Stimulated activated CD8-positive, alpha-beta memory T cell treated with anti-CD3 and anti-CD28 coated beads, Interleukin-7, amount 100 ng/mL, for 48 hours (primary cell): ENCODE data around the gene KIRREL3.

Source experiments
- DNase-seq, 2 donors: peaks; one replicate each; pipeline ENCODE4 v3.0.0-alpha.2; 2020; ENCODE audit warnings: low read depth in 1 of 2; ENCODE audit errors: extremely low read depth in 1 of 2

KIRREL3 gene

DNA sequence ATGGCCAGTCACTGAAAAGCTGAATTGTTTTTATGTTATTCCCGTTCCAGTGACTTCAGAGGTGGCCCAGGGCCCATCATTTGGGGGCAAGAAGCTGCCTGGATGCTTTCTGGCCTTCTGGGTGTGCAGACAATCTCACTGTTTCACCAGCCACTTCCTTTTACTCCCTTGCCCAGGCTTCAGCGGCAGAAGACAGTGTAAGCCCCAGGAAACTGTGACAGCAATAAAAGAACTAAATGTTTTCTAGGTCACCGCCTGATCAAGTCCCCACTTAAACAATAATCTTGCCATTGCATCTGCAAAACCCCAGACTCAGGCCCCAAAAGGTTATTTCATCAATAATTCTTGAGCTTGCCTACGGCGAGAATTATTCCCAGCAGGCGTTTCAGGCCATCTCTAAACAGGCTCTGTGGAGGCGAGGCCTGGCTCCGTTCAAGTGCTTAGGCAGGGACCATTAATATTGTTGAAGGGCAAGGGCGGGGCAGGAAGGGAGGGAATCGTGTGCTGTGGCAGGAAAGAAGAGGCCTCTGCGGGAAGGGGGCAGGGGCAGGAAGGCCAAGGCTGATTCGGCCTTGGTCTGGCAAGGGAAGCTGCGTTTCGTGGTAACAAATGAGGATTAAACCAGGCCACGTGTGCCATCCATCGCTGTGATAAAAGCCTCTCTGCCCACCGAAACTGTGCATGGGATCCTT, 252.3 kb downstream of the KIRREL3 start:
- no peak for DNase-seq

DNA sequence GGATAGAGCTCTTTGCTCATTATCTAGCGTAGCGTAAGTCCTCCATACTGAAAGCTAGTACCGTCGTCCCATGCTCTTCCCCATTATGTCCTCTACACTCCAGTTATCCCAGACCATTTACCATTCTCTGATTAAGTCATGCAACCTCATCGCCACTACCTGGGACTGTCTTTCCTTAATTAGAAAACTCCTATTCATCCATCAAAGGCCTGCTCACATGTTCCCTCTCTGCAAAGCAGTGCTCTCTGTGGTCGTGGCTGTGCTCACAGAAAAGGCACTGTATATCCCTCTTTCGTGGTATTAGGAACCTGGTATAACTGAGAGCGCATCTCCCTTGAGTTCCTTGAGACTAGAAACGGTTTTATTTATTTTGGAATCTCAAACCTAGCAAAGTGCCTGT, 253.3 kb downstream of the KIRREL3 start:
- no peak for DNase-seq

DNA sequence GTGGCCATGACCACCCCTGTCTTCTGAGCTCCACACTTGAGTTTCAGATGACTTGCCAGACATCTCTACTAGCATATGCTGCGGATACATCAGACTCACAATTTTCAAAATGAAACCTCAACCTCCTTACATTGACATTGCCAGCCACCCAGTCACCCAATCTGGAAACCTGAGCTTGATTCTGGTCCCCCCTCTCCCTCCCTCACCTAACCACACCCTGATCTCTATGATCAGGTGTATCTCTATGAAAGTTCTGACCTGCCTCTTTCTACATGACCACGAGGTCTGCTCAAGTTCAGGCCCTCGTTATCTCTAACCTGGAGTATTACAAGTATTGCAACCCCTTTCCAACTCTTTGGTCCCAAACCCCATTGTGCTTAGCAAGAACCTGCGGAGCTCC, 254.1 kb downstream of the KIRREL3 start:
- DNase-seq, result no peak

- DNase-seq, result no peak
Observed at GRCh38 chr11:126744699-126745098, 255.9 kb downstream of the KIRREL3 start.

GRCh38 chr11:126743628-126744027, 256.9 kb downstream of the KIRREL3 start:
- no peak for DNase-seq

DNA sequence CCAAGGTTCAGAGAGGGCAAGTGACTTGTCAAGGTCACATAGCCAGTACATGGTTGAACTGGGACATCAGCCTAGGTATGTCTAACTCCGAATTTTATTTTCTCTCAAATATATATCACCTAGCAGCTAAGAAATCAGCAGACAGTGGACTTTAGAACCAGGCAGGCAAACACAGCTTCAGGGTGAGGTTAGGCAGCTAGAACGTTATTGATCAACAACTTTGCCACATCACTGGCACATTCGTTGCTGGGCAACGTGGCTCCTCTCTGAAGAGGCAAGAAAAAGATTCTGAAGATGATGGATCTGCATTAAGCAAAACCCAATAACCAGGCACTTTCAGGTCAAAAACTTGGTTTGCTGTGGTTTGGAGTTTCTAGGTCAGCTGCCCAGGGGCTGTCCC, 258.0 kb downstream of the KIRREL3 start:
- no peak for DNase-seq

DNA sequence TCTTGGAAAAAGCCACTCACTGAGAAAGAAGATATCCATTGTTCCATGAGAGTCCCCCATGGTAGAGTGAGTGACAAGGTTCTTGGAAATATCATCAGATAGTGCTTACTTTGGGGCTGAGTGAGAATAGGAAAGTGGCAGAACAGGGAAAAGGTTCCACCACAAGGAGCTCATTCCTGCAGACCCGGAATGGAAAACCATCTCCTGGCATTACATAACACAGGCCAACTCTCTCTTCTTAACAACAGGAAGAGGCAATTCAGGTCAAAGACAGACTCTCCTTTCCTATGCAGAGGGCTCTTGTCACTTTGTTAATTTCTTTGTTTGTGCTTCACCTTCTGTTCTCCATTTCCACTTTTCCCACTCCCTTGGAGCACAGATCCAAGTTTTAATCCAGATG, 259.7 kb downstream of the KIRREL3 start:
- no peak for DNase-seq

DNA sequence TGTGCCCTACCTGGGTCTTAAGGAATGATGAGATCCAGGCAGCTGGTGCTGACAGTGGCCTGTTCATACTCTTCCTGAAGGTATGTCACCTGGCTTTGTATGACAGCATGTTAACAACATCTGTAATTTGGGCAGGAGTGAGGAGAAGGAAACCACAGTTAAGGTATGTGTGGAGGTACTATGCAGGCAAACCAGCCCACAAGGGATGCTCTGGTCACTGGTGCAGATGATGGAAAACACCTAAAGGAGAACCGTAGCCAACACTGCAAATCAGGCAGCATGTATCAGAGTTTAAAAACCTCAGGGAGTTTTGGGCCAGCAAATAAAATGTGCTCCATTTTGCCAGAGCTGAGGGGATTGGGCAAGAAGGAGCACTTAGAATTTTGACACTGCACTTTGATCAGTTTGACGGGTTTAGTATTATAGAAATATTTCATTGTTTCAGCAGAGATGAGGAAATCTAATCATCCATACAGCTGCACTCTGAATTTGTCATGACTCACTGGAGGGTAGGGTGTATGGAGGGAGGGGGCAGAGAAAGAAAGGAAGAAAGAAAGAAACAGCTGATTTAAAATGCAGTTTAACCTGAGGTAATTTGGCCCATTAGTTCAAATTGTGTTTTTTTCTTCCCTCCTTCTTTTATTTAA, 260.9 kb downstream of the KIRREL3 start:
- DNase-seq, result no peak

DNA sequence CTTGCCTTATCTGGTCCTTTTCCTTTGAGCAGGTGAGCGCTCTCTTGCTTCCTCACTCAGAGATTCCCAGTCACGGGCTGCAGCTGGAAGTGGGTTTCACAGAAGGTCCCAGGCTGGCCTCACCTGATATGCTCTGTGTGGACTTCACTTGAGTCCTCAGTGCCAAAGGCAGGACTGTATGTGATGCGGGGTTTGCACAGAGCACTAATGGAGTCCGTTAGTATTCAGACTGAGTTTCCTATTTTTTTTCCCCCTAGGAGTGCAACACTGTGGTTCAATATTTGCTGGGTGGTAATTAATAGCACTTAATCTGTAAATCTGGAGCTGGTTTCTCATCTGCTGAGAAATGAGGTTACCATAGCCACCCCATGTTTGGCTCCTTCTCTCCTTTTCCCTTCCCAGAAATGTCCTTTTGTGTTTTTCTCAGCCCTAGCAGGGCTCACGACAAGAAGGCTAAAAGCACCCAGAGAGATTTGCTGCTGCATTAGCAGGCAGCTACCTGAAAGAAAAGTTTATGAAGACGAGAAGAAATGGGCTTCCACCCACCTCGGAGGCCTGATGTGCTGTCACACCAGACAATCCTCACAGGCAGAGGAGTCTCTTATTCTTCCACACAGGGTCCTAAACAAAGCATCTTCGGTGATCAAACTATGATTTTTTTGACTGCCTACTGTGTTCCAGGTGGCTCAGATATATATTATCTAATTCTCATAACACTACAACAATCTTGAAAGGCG, 262.1 kb downstream of the KIRREL3 start:
- DNase-seq, result no peak

- DNase-seq, result no peak
Observed at GRCh38 chr11:126736682-126737572, 263.6 kb downstream of the KIRREL3 start.

- DNase-seq, result no peak
Observed at GRCh38 chr11:126734752-126735151, 265.8 kb downstream of the KIRREL3 start.

DNA sequence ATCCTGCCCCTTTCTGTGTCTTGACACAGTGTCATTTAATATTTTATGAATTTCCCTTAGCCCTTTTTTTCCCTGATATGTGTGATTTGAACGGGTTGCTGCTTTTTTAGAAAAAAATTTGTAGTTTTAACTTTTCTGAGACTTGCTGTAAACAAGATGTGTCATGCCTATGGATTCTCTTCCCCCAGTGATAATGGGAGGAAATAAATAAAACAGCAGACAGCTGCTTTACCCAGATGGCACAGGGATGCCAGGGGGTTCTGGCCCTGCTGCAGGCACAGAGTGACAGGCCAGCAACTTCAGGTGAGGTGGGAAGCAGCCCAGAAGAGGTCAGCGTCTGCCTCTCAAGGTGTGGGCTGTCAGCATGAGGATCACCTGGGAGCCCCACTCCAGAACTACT, 266.9 kb downstream of the KIRREL3 start:
- no peak for DNase-seq

DNA sequence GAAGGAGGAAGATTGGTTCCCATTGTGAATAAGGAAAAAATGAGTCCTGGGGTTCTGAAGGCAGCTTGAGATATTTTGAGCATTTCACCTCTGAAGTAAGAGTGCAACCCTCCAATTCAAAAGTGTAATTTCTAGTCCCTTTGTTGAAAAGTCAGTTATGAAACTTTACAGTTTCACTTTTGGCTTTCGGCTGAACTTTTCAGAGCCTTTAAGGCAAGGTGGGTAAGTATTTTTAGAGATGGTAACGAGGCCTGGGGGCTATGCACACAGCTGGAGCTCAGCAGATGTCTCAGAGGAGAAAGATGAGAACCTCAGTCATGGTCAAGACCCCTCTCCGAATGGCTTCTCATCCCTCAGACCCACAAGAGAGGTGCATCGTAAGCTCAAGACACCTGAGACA, 267.6 kb downstream of the KIRREL3 start:
- DNase-seq, result no peak

DNA sequence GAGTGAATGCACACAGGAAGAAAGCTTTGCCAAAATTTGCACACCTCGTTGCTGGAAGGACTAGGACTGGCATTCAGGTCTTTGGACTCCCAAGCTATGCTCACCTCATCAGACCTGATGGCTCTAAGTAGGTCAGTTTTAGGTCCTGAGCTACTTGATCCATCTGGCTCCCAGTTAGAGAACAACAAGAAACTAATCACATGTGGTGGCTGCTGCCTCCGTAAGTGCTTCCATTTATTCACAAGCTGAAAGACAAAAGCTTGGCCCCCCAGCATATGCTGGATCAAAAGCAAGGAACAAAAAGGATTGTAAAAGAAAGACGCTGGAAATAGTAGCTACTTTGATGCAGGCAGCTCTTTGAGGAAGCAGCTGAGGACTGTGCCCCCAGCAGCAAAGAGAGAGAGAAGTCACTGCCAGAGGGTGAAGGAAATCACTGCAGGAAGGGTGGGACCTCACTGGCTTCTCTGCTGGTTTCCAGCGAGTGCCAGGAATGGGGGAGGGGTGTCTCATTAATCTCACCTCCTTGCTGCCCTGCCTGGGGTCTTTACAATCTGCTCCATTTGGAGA, 268.9 kb downstream of the KIRREL3 start:
- DNase-seq, result no peak

GRCh38 chr11:126727381-126727780, 273.2 kb downstream of the KIRREL3 start:
- DNase-seq, result no peak

DNA sequence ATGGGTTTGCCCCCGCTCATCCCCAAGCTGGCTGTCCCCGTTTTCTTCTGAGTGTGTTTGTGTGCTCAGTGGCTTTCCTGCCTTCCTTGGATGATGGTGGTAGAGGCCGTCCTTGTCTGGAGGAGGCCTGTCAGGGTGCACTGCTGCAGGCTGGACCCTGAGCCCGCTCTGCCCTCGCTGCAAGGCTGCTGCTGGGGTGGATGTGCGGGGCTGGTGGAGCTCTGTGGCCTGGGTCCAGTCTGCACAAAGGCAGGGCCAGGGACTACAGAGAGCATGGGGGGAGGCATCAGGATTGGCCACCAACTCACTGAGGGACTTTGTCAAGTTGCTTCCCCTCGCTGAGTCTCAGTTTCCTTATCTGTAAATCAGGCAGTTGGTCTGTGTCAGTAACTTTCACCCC, 275.0 kb downstream of the KIRREL3 start:
- no peak for DNase-seq

- no peak for DNase-seq
Observed at GRCh38 chr11:126725043-126725442, 275.5 kb downstream of the KIRREL3 start.

DNA sequence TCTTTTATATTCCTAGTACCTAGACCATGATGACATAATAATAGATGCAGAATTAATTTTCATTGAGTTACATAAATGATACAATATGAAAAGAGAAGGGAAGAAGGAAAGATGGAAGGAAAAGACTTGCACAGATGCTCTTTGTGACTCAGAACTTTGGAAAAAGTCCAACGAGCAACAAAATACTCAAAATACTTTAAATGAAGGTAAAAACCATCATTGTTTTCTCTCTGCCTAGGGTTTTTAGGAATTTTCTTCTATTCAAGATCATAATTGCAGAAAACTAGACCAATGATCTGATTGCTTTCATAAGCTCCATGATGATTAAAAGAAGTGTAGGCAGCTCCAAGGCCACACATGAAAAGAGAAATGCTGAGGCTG, 276.9 kb downstream of the KIRREL3 start:
- DNase-seq, result no peak

- DNase-seq, result no peak
Observed at GRCh38 chr11:126722956-126723664, 277.5 kb downstream of the KIRREL3 start.
